Cardiac fibroblast (primary cell): ENCODE results near the gene LIN7B.

Source experiments
- DNase-seq, 2 donors: peaks; one replicate each; pipeline versions ENCODE4 v3.0.0 to v3.0.0-alpha.2; 2010; ENCODE audit warnings: low read depth in 2 of 2
- H3K4me3 ChIP-seq, 2 donors: replicated peaks in 1 of 2; 1 replicate in 1 of 2; 2 replicates in 1 of 2; pipeline ENCODE4 v1.5.1; 2011; ENCODE audit warnings: low read depth in 2 of 2, low read length in 2 of 2, mild to moderate bottlenecking in 2 of 2, moderate library complexity in 1 of 2
- TF ChIP-seq, protein P1 (sequence below): IDR thresholded peaks from one replicate; pipeline ENCODE4 v1.5.1; 2011; ENCODE audit warnings: low read depth, mild to moderate bottlenecking, low read length, inconsistent platforms

Gene LIN7B

DNA sequence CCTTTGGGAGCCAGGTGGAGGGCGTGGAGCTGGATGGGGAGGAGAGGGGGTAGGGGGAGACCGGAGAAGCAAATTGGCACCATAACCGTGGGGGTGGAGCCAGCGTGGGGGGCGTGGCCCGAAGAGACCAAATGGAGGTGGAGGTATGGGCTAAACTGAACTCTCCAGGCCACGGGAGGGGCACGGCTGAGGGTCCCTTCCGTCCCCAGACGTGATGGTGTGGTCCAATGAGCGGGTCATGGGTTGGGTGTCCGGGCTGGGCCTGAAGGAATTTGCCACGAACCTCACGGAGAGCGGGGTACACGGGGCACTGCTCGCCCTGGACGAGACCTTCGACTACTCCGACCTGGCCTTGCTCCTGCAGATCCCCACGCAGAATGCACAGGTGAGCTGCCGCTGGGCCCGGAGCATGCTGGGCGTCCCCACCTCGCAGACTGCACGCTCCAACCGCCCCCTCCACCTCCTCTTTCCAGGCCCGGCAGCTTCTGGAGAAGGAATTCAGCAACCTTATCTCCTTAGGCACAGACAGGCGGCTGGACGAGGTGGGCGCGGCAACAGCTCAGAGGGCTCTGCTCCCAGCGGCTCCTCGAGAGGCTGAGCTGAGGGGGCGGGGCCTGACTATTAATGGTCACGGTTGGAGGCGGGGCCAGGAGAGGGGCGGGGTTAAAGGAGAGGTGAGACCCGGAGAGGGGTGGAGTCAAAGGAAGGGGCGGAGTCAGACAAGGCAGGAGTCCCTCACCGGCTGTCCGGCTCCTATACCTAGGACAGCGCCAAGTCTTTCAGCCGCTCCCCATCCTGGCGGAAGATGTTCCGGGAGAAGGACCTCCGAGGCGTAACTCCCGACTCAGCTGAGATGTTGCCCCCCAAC lies 34.8 kb downstream of the LIN7B start:
- TF ChIP-seq, protein P1, sequence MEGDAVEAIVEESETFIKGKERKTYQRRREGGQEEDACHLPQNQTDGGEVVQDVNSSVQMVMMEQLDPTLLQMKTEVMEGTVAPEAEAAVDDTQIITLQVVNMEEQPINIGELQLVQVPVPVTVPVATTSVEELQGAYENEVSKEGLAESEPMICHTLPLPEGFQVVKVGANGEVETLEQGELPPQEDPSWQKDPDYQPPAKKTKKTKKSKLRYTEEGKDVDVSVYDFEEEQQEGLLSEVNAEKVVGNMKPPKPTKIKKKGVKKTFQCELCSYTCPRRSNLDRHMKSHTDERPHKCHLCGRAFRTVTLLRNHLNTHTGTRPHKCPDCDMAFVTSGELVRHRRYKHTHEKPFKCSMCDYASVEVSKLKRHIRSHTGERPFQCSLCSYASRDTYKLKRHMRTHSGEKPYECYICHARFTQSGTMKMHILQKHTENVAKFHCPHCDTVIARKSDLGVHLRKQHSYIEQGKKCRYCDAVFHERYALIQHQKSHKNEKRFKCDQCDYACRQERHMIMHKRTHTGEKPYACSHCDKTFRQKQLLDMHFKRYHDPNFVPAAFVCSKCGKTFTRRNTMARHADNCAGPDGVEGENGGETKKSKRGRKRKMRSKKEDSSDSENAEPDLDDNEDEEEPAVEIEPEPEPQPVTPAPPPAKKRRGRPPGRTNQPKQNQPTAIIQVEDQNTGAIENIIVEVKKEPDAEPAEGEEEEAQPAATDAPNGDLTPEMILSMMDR: no peak
- H3K4me3 ChIP-seq: peak overlapping the region; percentile 57 to 89
- peak; percentile 91 to 97 for DNase-seq

DNA sequence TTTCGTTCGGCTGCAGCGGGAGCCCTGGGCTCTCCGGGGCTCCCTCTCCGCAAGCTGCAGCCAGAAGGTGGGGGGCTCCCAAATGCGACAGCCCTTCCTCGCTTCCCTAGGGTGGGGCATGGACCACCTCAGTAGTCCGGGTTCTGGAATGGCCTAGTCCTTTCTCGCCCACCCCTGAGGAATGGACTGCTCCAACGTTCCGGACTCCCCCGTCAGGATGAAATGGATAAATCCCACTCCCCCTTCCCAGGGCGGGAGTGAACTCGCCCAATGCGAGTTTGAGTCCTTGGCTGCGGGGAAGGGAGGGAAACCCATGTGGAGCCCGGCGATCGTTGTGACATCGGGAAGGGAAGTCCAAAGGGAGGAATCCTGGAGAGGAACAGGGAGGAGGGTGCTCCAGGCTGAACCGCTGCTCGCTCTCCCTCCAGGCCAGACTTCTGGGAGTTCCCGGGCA lies 35.5 kb downstream of the LIN7B start:
- peak; percentile 87 to 92 for DNase-seq
- TF ChIP-seq, protein P1: no peak
- H3K4me3 ChIP-seq: peak overlapping the region; percentile 57 to 89

DNA sequence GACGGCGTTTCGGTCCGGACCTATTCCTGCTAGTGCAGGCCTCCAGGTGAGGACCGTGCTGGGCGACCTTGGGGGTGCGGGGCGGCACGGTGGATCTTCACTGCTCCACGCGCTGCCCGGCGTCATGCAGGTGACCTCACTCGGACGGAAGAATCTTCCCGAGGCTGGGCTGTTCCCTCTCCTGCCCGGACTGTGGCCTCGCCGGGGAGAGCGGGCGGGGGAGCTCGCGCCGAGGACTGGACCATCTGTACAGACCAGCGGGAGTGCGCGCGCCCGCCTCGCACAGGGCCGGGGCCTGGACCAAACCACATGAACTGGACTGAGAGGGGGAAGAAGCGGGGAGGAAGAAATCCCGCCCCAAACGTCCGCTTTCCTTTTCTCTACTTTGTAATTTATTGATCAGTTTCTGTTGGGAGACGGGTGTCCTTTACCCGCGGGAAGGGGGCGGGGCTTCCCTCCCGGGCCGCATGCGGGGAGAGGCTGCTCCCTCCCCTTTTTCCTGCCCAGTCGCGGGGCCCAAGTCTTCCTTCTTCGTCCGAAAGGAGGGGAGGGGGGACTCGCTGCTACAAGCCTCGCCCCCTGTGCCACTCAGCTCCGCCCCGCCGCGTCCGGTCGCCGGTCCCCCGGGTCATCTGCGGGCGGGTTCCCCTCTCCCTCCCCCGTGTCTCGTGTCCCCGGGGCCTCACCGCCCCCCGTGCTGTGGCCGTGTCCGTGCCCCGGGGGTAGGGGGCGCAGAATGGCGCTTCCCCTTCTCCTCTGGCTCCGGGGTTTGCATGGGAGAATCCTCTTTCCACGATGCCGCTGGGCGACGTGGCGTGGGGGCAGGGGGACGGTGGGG lies 36.2 kb downstream of the LIN7B start:
- TF ChIP-seq, protein P1: no peak
- peak; percentile 78 to 82 for DNase-seq
- H3K4me3 ChIP-seq: peak overlapping the region; percentile 57 to 89

DNA sequence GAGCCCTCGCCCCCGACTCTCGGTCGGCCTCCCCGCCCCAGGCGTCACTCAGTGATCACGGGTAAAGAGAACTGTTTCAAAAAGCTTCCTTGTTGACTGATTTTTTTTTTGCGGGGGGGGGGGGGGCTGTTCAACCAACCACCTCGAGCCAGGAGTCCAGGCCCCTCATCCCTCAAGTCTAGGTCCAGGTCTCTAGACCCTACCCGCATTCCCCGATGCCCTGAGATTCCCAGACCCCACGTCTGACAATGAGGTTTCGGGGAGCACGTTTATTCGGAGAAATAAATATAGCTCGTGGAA lies 36.7 kb downstream of the LIN7B start:
- no peak for DNase-seq
- TF ChIP-seq, protein P1: no peak

DNA sequence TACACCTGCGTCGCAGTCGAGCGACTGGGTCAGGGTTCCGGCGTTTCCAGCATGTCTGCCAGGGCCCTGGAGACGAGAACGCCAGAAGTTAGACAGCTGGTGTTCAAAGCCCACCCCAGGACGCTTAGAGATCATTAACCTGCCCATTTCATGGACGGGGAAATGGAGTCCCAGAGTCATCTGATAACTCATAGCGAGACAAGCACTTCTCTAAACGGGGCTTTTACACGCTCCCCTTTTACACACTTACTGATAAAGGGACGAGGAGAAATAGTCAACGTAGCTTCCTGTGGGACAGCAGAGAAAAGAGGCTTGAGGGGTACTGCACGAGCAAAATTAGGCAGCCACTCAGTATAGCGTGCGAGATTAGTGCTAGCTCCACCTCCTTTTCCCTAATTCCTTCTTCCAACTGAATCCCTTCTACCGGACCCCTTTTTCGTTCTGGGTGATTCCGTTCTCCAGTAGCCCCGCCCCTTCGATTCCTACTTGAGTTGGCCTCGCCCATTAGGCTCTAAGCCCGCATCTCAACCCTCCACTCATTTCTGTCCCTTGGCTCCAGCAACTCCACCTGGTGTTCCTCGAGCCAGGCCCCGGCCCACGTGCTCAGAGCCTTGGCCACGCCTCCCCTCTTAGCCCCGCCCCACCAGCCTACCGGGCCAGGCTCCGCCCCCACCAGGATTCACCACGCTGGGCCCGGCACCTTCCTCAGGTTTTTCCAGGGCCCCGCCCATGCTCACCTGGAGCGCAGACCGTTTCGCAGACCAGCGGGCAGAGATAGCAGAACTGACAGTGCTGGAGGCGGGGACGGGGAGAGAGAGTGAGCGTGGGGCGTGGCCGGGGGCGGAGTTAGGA lies 37.3 kb downstream of the LIN7B start:
- DNase-seq: peak; percentile 36 to 43
- TF ChIP-seq, protein P1: no peak
- peak overlapping the region in 1 of 2 donors; percentile 57 for H3K4me3 ChIP-seq

More for the DNA sequence above, 36.7 kb downstream of the LIN7B start:
- peak overlapping the region; percentile 57 to 89 for H3K4me3 ChIP-seq

DNA sequence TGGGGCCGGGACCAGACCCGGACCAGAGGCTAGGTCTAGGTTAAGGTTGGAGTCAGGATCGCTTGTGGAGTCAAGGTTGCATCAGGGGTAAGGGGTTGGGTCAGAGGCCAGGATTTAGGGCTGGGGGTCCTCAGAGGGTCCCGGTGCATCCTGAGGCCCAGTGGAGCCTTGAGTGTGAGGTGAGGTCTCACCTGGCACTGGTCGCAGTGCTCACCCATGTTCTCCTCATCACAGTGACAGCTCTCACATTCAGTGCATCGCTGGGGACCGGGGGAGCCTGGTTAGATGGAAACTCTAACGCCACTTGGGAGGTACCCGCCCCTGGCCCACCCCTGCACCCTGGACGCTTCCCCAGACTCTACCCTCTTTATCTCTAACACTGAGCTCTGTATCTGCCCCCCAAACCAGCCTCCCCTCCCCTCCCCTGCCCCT lies 38.0 kb downstream of the LIN7B start:
- no peak overlapping the region for H3K4me3 ChIP-seq
- DNase-seq: no peak
- TF ChIP-seq, protein P1: no peak
